Tibial artery (tissue), 4 donors: ENCODE results near the gene PBXIP1.

Experiments used
- DNase-seq, 2 donors: peaks; one replicate each; pipeline ENCODE4 v3.0.0-alpha.2; 2019
- H3K27ac ChIP-seq, 2 donors: fragments of 200-600 bp; sonication (generic) in 1 of 2; 1 replicate in 1 of 2; 2 replicates in 1 of 2; pipeline ENCODE4 v1.5.1; 2018 to 2019; ENCODE audit warnings: mild to moderate bottlenecking in 1 of 2
- H3K27me3 ChIP-seq, 2 donors: fragments of 200-600 bp; sonication (generic) in 1 of 2; one replicate each; pipeline versions ENCODE4 v1.5.1 to v1.6.0; 2016 to 2019
- H3K36me3 ChIP-seq, 3 donors: fragments of 200-600 bp; sonication (generic) in 2 of 3; one replicate each; pipeline ENCODE4 v1.5.1; 2016 to 2019; ENCODE audit warnings: mild to moderate bottlenecking in 2 of 3
- H3K4me1 ChIP-seq, 4 donors: fragments of 200-600 bp; sonication (generic) in 2 of 4; 1 replicate in 3 of 4; 2 replicates in 1 of 4; pipeline ENCODE4 v1.5.1; 2016 to 2019
- H3K4me3 ChIP-seq, 2 donors: fragments of 200-600 bp; sonication (generic) in 1 of 2; 1 replicate in 1 of 2; 2 replicates in 1 of 2; pipeline ENCODE4 v1.5.1; 2018 to 2019; ENCODE audit warnings: mild to moderate bottlenecking in 2 of 2
- H3K9me3 ChIP-seq, 3 donors: fragments of 200-600 bp; sonication (generic) in 1 of 3; one replicate each; pipeline ENCODE4 v1.5.1; 2016 to 2019
- intact Hi-C: fragments of 100-400 bp; cut with DNase I; formaldehyde crosslinking; loops from one replicate; pipeline ENCODE4 v1.15.0; 2023; ENCODE audit warnings: low total_unique reads
- TF ChIP-seq, protein P1 (sequence below), 2 experiments: fragments of 200-600 bp in 1 of 2; fragments of 450-650 bp in 1 of 2; IDR thresholded peaks; one replicate each; pipeline ENCODE4 v1.5.1; 2017 to 2019; ENCODE audit warnings: antibody characterized with exemption in 2 of 2, mild to moderate bottlenecking in 1 of 2, moderate library complexity in 1 of 2

Gene PBXIP1

DNA sequence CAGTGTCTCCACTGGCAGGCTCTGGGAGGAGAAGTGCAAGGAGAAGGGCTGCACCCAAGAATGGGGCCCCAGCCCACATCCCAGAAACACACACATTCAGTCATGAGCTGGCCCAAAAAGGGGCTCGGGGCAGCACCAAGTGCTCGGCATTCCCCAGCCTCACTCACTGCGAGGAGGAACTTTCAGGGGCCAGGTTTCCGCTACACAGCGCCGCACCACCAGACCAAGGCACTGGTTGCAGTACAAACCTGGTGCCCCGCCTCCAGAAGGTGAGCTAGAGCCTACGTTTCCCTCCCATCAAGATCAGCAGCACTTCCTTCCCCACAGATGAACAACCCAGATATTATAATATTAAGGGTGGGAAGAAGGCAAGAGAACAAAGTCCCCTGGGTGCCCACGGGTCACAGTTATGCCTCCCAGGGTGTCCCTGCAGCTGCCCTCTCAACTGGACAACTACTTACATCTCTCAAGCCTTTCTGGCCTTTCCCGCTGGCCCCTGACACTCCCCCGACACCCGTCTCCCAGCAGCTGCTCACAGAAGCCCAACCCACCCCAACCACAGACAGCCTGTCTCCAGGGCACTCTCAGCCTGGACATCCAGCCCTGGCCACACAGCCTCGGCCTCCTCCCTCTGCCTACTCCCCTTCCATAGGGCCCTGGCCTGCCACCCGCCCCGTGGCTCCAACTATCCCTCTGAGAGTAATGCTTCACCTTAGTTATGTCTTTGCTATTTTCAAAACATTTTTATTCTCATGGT lies 3.8 kb downstream of the PBXIP1 start:
- Histone ChIP-seq H3K4me1 (peaks cover 7 to 48% (median 43%) of the 10 kb centered on the region in 4 donors), H3K27ac (no peak overlapping the region), H3K4me3 (no peak overlapping the region), H3K27me3 (no peaks in the 10 kb centered on the region), H3K36me3 (peaks cover 6 to 44% (median 30%) of the 10 kb centered on the region in 3 donors), H3K9me3 (no peaks in the 10 kb centered on the region)
- no peak for DNase-seq
- intact Hi-C loops, result no loop called here
- TF ChIP-seq, protein P1, sequence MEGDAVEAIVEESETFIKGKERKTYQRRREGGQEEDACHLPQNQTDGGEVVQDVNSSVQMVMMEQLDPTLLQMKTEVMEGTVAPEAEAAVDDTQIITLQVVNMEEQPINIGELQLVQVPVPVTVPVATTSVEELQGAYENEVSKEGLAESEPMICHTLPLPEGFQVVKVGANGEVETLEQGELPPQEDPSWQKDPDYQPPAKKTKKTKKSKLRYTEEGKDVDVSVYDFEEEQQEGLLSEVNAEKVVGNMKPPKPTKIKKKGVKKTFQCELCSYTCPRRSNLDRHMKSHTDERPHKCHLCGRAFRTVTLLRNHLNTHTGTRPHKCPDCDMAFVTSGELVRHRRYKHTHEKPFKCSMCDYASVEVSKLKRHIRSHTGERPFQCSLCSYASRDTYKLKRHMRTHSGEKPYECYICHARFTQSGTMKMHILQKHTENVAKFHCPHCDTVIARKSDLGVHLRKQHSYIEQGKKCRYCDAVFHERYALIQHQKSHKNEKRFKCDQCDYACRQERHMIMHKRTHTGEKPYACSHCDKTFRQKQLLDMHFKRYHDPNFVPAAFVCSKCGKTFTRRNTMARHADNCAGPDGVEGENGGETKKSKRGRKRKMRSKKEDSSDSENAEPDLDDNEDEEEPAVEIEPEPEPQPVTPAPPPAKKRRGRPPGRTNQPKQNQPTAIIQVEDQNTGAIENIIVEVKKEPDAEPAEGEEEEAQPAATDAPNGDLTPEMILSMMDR (IDR thresholded peaks at IDR 0.05), result no peak

- no peak overlapping the region for H3K27ac ChIP-seq
- DNase-seq, result no peak
- TF ChIP-seq, protein P1 (IDR thresholded peaks at IDR 0.05), result no peak
- no peaks in the 10 kb centered on the region for H3K27me3 ChIP-seq
- no peak overlapping the region for H3K4me3 ChIP-seq
- H3K9me3 ChIP-seq, result no peaks in the 10 kb centered on the region
- intact Hi-C loops, result no loop called here
- peaks cover 6 to 67% (median 42%) of the 10 kb centered on the region in 3 donors for H3K36me3 ChIP-seq
- H3K4me1 ChIP-seq, result peaks cover 0 to 29% (median 18%) of the 10 kb centered on the region in 4 donors
Measured at GRCh38 chr1:154948079-154948478, 7.8 kb downstream of the PBXIP1 start.

DNA sequence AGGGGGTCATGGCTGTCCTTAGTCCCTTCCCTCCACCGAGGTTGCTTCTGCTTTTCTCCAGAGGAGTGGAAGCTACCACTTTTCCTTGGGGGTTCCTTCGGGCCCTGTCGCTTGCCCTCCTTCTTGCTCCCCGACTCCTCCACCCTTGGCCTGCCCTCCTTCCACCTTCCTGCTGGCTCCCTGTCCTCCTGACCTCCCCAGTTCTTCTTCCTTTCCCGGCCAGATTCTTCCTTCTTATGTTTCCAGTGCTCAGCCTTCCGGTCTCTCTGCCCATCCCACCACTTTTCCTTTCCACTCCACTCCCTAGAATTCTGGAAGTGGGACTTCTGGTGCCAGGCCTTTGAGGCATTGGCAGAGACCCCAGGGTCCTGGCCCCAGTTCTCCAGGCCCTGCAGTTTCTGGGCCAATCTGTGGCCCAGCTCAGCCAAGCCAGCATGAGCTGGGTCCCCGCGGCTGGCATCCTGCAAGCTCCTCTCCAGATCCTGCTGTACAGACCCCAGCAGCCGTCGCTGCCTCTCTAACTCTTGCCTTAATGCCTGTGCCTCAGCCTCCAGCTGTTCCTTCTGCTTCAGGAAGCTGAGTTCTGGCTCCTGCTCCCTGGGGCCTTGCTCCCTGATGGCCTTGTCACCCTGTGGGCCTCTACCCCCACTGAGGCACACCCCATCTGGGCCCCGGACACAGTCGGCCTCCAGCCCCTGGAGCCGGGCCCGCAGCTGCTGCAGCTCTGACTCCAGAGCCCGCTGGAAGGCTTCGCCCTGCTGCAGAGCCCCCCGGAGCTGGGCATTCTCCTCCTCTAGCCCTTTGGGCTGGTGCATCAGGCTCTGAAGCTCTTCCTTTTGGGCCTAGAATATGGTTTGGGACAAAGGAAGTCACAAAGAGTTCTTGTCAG lies 9.7 kb downstream of the PBXIP1 start:
- Histone ChIP-seq H3K27me3 (no peaks in the 10 kb centered on the region), H3K4me1 (peaks cover 0 to 30% (median 11%) of the 10 kb centered on the region in 4 donors), H3K4me3 (no peak overlapping the region), H3K9me3 (no peaks in the 10 kb centered on the region), H3K27ac (no peak overlapping the region), H3K36me3 (peaks cover 6 to 61% (median 41%) of the 10 kb centered on the region in 3 donors)
- intact Hi-C loops, result no loop called here
- TF ChIP-seq, protein P1 (IDR thresholded peaks at IDR 0.05), result no peak
- no peak for DNase-seq

GRCh38 chr1:154945160-154945961 lies 10.5 kb downstream of the PBXIP1 start:
- TF ChIP-seq, protein P1 (IDR thresholded peaks at IDR 0.05), result no peak
- Histone ChIP-seq H3K36me3 (peaks cover 6 to 52% (median 32%) of the 10 kb centered on the region in 3 donors), H3K27ac (peak overlapping the region; percentile 41 to 56), H3K9me3 (no peaks in the 10 kb centered on the region), H3K27me3 (no peaks in the 10 kb centered on the region), H3K4me3 (no peak overlapping the region), H3K4me1 (peaks cover 0 to 31% (median 11%) of the 10 kb centered on the region in 4 donors)
- intact Hi-C loops, result no loop called here
- DNase-seq, result no peak
